Measurements from ENCODE around the gene SH3BP1.
"Not testable (repeated sequence)": the region's sequence is repeated elsewhere in the genome, so short reads cannot be mapped to it uniquely, and the experiment has no call there.

The SH3BP1 gene

DNA sequence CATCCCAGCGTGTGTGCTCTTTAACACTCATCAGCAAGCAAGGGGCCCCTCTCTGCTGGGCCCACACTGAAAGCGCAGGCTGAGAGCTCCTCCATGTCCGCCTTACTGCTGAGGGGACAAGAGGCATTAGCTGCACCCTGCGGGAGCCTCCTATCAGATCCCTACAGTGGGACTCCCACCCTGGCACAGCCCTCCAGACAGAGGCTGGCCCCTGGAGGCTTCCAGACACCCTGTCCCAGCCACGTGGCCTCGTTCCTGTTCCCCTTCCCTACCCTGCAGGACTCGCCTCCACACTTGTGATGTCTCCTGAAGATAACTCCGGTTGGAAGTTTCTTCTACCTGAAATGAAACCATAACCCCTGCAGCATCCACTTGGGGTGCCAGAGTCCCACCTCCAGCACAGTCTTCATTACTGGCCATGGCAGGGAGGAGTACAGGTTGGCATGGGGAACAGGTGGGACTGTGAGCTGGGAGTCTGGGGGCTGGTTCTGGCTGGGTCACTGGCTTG is 5.0 kb upstream of the SH3BP1 start:
- no peak for DNase-seq

GRCh38 chr22:37635157-37635556 is 4.3 kb upstream of the SH3BP1 start:
- no peak for DNase-seq

GRCh38 chr22:37636186-37636948 is 3.1 kb upstream of the SH3BP1 start:
- DNase-seq: peak; percentile 54

- no peak for DNase-seq
Measured at GRCh38 chr22:37636949-37637273, 2.6 kb upstream of the SH3BP1 start.

- no peak for DNase-seq
Measured at GRCh38 chr22:37638391-37639069, 939 bp upstream of the SH3BP1 start.

GRCh38 chr22:37639771-37640590 is 512 bp downstream of the SH3BP1 start:
- no peak for DNase-seq

DNA sequence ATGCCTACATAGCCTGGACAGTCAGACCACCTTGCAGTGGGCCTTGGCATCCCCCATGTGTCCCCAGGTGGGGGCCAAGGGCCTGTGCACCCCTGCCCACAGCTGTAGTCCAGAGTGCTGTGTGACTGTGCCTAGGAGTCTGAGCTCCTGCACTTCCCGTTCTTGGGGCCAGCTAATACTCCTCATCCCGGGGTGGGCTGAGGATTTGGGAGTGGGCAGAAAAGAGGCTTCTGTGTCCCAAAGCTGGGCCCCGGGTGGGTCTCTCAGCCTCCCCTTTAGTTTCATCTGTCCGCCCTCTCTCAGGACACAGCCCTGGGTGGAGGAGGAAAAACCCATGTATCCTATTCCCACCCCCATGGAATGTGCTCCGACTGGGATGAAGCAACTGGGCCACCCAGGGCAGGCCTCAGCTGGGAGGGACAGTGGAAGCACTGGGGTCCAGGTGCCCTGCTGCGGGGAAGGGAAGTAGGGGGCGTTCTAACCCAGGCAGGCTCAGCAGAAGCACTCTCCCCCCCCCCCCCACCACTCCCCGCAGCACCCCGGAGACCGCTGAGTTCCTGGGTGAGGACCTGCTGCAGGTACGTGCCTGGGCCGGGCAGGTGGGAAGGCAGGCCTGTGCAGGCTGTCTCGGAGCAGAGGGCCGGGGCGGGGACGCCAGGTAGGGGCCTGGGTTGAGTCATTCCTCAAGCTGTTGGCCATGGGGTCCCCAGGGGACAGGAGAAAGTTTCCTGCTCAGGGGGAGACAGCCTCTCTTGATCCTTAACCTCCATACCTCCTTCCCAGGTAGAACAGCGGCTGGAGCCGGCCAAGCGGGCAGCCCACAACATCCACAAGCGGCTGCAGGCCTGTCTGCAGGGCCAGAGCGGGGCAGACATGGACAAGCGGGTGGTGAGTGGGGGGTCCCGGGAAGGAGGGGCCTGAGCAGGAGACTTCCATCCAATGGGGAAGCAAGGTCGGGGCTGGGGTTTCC is 1.4 kb downstream of the SH3BP1 start:
- DNase-seq: no peak

GRCh38 chr22:37641561-37641949 is 2.1 kb downstream of the SH3BP1 start:
- no peak for DNase-seq

GRCh38 chr22:37643225-37643847 is 3.9 kb downstream of the SH3BP1 start:
- DNase-seq: peak; percentile 69

DNA sequence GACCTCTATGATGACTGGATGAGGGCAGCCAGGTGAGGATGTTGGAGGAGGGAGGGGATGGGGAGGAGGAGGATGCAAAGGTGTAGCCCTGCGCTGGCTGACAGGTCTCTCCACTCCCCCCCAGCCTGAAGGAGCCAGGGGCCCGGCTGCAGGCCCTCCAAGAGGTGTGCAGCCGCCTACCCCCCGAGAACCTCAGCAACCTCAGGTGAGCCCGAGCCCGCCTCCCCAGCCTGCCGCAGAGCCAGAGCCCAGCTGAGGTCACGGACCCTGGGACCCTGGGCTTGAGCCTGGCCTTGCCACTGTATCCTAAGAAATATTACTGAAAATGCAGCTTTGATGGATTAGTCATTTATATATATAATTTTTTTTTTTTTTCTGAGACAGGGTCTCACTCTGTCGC is 7.8 kb downstream of the SH3BP1 start:
- no peak for DNase-seq

- DNase-seq: no peak
Measured at GRCh38 chr22:37647928-37648327, 8.5 kb downstream of the SH3BP1 start.

GRCh38 chr22:37650463-37651136 is 11.1 kb downstream of the SH3BP1 start:
- no peak for DNase-seq

GRCh38 chr22:37654563-37655251 is 15.2 kb downstream of the SH3BP1 start:
- no peak for DNase-seq

DNA sequence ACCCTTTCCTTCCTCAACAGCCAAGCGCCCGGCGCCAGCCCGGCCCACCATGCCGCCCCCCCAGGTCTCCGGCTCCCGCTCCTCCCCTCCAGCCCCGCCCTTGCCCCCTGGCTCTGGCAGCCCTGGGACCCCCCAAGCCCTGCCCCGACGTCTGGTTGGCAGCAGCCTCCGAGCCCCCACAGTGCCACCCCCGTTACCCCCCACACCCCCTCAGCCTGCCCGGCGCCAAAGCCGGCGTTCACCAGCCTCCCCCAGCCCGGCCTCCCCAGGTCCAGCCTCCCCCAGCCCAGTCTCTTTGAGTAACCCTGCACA is 15.7 kb downstream of the SH3BP1 start:
- DNase-seq: no peak

DNA sequence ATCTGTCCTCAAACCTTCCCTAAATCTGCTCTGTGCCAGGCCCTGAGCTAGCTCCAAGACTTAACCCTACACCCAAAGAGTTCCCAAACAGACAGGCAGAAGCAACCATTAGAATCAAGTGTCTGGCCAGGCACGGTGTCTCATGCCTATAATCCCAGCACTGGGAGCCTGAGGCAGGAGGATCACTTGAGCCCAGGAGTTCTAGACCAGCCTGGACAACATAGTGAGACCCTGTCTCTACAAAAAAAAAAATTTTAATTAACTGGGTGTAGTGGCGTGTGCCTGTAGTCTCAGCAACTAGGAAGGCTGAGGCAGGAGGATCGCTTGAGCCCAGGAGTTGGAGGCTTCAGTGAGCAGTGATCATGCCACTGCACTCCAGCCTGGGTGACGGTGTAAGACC is 17.1 kb downstream of the SH3BP1 start:
- not testable (repeated sequence) for DNase-seq

DNA sequence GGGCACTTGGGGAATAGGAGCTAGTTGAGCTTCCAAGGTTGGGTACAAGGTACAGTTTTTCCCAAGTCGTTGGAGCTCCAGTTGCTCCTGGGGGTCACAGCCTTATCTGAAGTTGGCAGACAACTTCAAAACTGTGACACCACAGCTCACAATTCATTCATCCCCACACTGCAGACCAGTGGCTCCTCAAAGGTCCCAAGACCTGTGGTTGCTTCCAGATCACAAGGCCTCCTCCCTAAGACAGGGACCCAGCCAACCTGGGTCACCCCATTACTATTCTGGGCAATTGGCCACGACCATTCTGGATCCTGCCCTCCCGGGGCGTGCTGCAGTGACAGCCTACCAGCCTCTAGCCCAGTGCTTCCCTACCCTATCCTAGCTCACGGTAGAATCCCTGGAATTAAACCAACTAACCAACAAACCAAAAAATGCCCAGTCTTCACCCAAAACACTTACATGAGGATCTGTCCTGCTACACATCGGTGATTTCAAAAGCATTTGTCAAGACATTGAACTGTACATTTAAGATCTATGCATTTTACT is 18.2 kb downstream of the SH3BP1 start:
- DNase-seq: no peak

DNA sequence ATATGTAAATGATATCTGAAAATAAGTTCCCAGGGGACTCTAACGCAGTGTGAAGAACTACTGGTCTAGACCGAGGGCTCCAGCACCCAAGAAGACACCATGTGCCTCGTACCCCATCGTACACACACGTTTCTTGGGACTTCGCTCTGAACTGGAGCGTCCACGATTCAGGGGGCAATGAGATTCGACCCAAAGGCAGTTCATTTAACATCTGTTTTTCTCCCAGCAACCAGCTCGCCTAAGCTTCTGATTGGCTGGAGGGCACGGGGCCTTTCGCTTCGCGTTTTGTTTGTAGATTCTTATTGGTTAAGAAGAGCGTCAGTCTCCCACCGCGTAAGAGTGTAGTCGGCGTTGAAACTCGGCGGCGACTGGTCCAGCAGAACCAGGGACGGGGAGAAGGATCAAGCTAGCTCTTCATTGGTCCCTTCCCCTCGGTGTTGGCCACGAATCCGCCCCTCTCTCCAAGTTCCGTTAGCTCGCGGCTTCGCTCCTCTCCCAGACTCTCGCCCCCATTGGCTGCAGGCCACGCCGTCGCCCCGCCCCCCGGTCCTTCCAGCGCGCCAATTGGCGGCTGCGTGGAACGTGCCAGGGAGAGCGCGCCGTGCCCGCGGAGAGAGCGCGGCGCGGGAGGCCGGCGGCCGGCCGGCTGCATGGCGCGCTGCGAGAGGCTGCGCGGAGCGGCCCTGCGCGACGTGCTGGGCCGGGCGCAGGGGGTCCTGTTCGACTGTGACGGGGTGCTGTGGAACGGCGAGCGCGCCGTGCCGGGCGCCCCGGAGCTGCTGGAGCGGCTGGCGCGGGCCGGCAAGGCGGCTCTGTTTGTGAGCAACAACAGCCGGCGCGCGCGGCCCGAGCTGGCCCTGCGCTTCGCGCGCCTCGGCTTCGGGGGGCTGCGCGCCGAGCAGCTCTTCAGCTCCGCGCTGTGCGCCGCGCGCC is 18.9 kb downstream of the SH3BP1 start, which contains the start of gene PDXP:
PDXP (plus strand) TSS at position 591 of the 933 bp plus-strand sequence; CDS start at position 651, 60 bp downstream.
- DNase-seq: peak; percentile 100

- DNase-seq: no peak
Measured at GRCh38 chr22:37659066-37659896, 19.8 kb downstream of the SH3BP1 start.

Data from fibroblast of skin of scalp (primary cell).